IMR-90 (cell line): ENCODE measurements around the gene MRPL4. TPM values are rescaled to one million over a fixed set of nuclear protein-coding genes. Genes with fewer than 3 reads are reported as not detected.
A peak's percentile ranks its signal among the peaks of the same experiment; 100 is the strongest.

ENCODE experiments used
- ATAC-seq: fragments of 200-7000 bp; cut with Tn5 transposase; 2 replicates; pipeline ENCODE4 v1.9.1; 2020; ENCODE audit warnings: low read depth, mild to moderate bottlenecking, moderate library complexity
- BruUV-seq: library from RNA; stranded (reverse); fragments of 400-500 nt; replicated peaks from 2 replicates; lab custom pipeline; 2021; lab: Mats Ljungman, UMichigan
- CTCF ChIA-PET: fragments of 300-600 bp; formaldehyde crosslinking; extraction: SDS; loops from one replicate; lab custom pipeline; 2021; ENCODE audit warnings: antibody characterized with exemption; lab: Yijun Ruan, JAX
- POLR2A ChIA-PET: fragments of 300-600 bp; sonication (Branson Sonifier 250); formaldehyde crosslinking; loops from one replicate; lab custom pipeline; 2022; ENCODE audit warnings: antibody characterized with exemption; ENCODE audit not compliant: unreplicated experiment; lab: Charles Lee
- DNase-seq: peaks from one replicate; pipeline ENCODE4 v3.0.0; 2013
- H2AFZ ChIP-seq: replicated peaks from 2 replicates; pipeline ENCODE3; 2013; ENCODE audit warnings: low read length, mild to moderate bottlenecking; ENCODE audit not compliant: poor library complexity
- H2AK5ac ChIP-seq: 2 replicates; pipeline ENCODE4 v1.6.1; 2013; ENCODE audit warnings: low read depth, low read length, inconsistent platforms
- H2AK9ac ChIP-seq: replicated peaks from 2 replicates; pipeline ENCODE3; 2013; ENCODE audit warnings: mild to moderate bottlenecking, low read depth, low read length, moderate library complexity; ENCODE audit not compliant: poor library complexity
- H2BK120ac ChIP-seq: 2 replicates; pipeline ENCODE4 v1.6.1; 2013; ENCODE audit warnings: low read depth, low read length, inconsistent platforms
- H2BK15ac ChIP-seq: 3 replicates; pipeline ENCODE4 v1.6.1; 2013; ENCODE audit warnings: low read depth, low read length, inconsistent platforms
- H2BK20ac ChIP-seq: 2 replicates; pipeline ENCODE4 v1.6.1; 2013; ENCODE audit warnings: low read depth, mild to moderate bottlenecking, inconsistent platforms, low read length, moderate library complexity
- H2BK5ac ChIP-seq: 2 replicates; pipeline ENCODE4 v1.6.1; 2013; ENCODE audit warnings: mild to moderate bottlenecking, low read depth, low read length, inconsistent platforms; ENCODE audit not compliant: poor library complexity, severe bottlenecking
- H3K14ac ChIP-seq: replicated peaks from 2 replicates; pipeline ENCODE4 v1.6.1; 2013; ENCODE audit warnings: low read depth, low read length, inconsistent platforms
- H3K18ac ChIP-seq: 2 replicates; pipeline ENCODE4 v1.6.1; 2013; ENCODE audit warnings: low read depth, low read length, control low read depth
- H3K23ac ChIP-seq: 2 replicates; pipeline ENCODE4 v1.6.1; 2013; ENCODE audit warnings: low read depth, low read length, inconsistent platforms
- H3K27ac ChIP-seq: 2 replicates; pipeline ENCODE4 v1.5.1; 2013; ENCODE audit warnings: mild to moderate bottlenecking, control low read depth, low read length; ENCODE audit not compliant: insufficient read depth
- H3K27me3 ChIP-seq: 2 replicates; pipeline ENCODE4 v1.6.1; 2013; ENCODE audit warnings: low read length; ENCODE audit not compliant: control insufficient read depth, insufficient read depth
- H3K36me3 ChIP-seq: 2 replicates; pipeline ENCODE4 v1.6.1; 2013; ENCODE audit warnings: low read length, mixed read lengths; ENCODE audit not compliant: control insufficient read depth, insufficient read depth
- H3K4ac ChIP-seq: 2 replicates; pipeline ENCODE4 v1.6.1; 2013; ENCODE audit warnings: low read depth, low read length, inconsistent platforms
- H3K4me1 ChIP-seq: 2 replicates; pipeline ENCODE4 v1.6.1; 2013; ENCODE audit warnings: low read length, mixed read lengths; ENCODE audit not compliant: control insufficient read depth, insufficient read depth
- H3K4me2 ChIP-seq: 2 replicates; pipeline ENCODE4 v1.6.1; 2013; ENCODE audit warnings: low read depth, mild to moderate bottlenecking, control low read depth, low read length, moderate library complexity
- H3K4me3 ChIP-seq: 2 replicates; pipeline ENCODE4 v1.5.1; 2013; ENCODE audit warnings: low read depth, mild to moderate bottlenecking, control low read depth, low read length, moderate library complexity; ENCODE audit not compliant: insufficient read depth
- H3K56ac ChIP-seq: 2 replicates; pipeline ENCODE4 v1.6.1; 2013; ENCODE audit warnings: low read length, inconsistent platforms; ENCODE audit not compliant: insufficient read depth; ENCODE audit errors: extremely low read depth
- H3K79me1 ChIP-seq, 2 experiments: 2 replicates each; pipeline ENCODE4 v1.6.1; 2013; ENCODE audit warnings: low read length in 2 of 2, inconsistent platforms in 1 of 2, low read depth in 1 of 2
- H3K9ac ChIP-seq: 2 replicates; pipeline ENCODE4 v1.6.1; 2013; ENCODE audit warnings: low read depth, low read length, control low read depth
- H3K9me1 ChIP-seq: 2 replicates; pipeline ENCODE4 v1.6.1; 2013; ENCODE audit warnings: low read length, inconsistent platforms; ENCODE audit not compliant: insufficient read depth
- H3K9me3 ChIP-seq: 2 replicates; pipeline ENCODE4 v1.6.1; 2013; ENCODE audit warnings: low read length; ENCODE audit not compliant: control insufficient read depth, insufficient read depth
- H4K20me1 ChIP-seq: 2 replicates; pipeline ENCODE4 v1.6.1; 2013; ENCODE audit warnings: low read length, inconsistent platforms; ENCODE audit not compliant: insufficient read depth
- H4K5ac ChIP-seq: 2 replicates; pipeline ENCODE4 v1.6.1; 2013; ENCODE audit warnings: mild to moderate bottlenecking, low read depth, low read length, control low read depth
- H4K8ac ChIP-seq, 2 experiments: 2 replicates each; pipeline ENCODE4 v1.6.1; 2013; ENCODE audit warnings: low read depth in 2 of 2, low read length in 2 of 2, control low read depth in 1 of 2, inconsistent platforms in 1 of 2
- H4K91ac ChIP-seq: 2 replicates; pipeline ENCODE4 v1.6.1; 2013; ENCODE audit warnings: low read depth, low read length, inconsistent platforms; ENCODE audit not compliant: insufficient read depth
- CEBPB ChIP-seq: IDR thresholded peaks from 2 replicates; pipeline ENCODE4 v1.6.1; 2012; ENCODE audit warnings: low read depth, low read length, improper control_type of control experiment
- CHD1 ChIP-seq: IDR thresholded peaks from 2 replicates; pipeline ENCODE4 v1.6.1; 2012; ENCODE audit warnings: low read depth, low read length, improper control_type of control experiment
- FOS ChIP-seq: fragments of 150-350 bp; IDR thresholded peaks from 2 replicates; pipeline ENCODE4 v1.6.1; 2016; ENCODE audit warnings: low read depth, low read length
- MAFK ChIP-seq: IDR thresholded peaks from 2 replicates; pipeline ENCODE4 v1.6.1; 2012; ENCODE audit warnings: low read depth, low read length, improper control_type of control experiment
- MAZ ChIP-seq: IDR thresholded peaks from 2 replicates; pipeline ENCODE4 v1.6.1; 2012; ENCODE audit warnings: low read depth, mild to moderate bottlenecking, low read length, improper control_type of control experiment, moderate library complexity, borderline replicate concordance
- MXI1 ChIP-seq: IDR thresholded peaks from 2 replicates; pipeline ENCODE4 v1.6.1; 2012; ENCODE audit warnings: low read depth, mild to moderate bottlenecking, low read length, moderate library complexity, borderline replicate concordance
- POLR2A ChIP-seq: IDR thresholded peaks from 2 replicates; pipeline ENCODE4 v1.6.1; 2012; ENCODE audit warnings: mild to moderate bottlenecking, low read depth, low read length
- USF2 ChIP-seq: fragments of 150-350 bp; IDR thresholded peaks from 2 replicates; pipeline ENCODE4 v1.6.1; 2017; ENCODE audit warnings: mild to moderate bottlenecking, antibody characterized with exemption, low read length, low read depth
- WGBS, 2 experiments: methylation state at CpG; one replicate each; pipeline versions ENCODE4 v1.1.5 to v1.1.7; 2013; ENCODE audit warnings: missing lambda C conversion rate in 2 of 2; ENCODE audit not compliant: insufficient read length in 1 of 2; ENCODE audit errors: extremely low coverage in 2 of 2; 5-methylcytosine and 5-hydroxymethylcytosine counted together
- dilution Hi-C: fragments of 300-500 bp; cut with HindIII; formaldehyde crosslinking; loops from one replicate; pipeline ENCODE4 v1.14.3; 2018; ENCODE audit warnings: low sequenced_read_pairs; ENCODE audit not compliant: unreplicated experiment
- in situ Hi-C: fragments of 300-500 bp; cut with MboI; formaldehyde crosslinking; loops from 3 replicates; pipeline ENCODE4 v1.14.3; 2019; ENCODE audit warnings: low sequenced_read_pairs, inconsistent platforms, mixed read lengths
- intact Hi-C: fragments of 100-400 bp; cut with micrococcal nuclease; formaldehyde crosslinking; loops from 2 replicates; pipeline ENCODE4 v1.10.0; 2022
- polyA plus RNA-seq, 3 experiments: library from polyadenylated mRNA; depleted of rRNA; stranded (reverse); fragments of >200 nt; gene quantifications; 2 replicates each; pipeline ENCODE4 v1.2.3, GENCODE V29; 2012; ENCODE audit warnings: low replicate concordance in 1 of 3
- total RNA-seq: library from RNA; depleted of rRNA; stranded (reverse); fragments of >200 nt; gene quantifications from 2 replicates; pipeline ENCODE4 v1.2.3, GENCODE V29; 2012

The MRPL4 gene
- total and polyA plus RNA-seq, 2 of the 4 experiments (the other 2 are of a cell fraction): 32.8 to 108 TPM

- H4K8ac ChIP-seq: peak overlapping the region; percentile 53 to 82; a peak in 3 of 4 replicates
- ChIA-PET POLR2A (interaction anchor here (0.5 to 1.0 kb wide), 3 partner anchors 12 to 44 kb away, joined by 3 to 4 read pairs (median 4); no protein-coding TSS in a partner anchor), CTCF (interaction anchor here (0.6 to 0.8 kb wide), 2 partner anchors 100 to 1812 kb away, joined by 3 to 7 read pairs; no protein-coding TSS in a partner anchor)
- H3K27ac ChIP-seq: no peak overlapping the region; the same call in 1 of the 2 replicates
- no peak overlapping the region for H2BK120ac ChIP-seq
- H3K14ac ChIP-seq: no peak overlapping the region
- no peak overlapping the region for H2BK5ac ChIP-seq
- in situ Hi-C loops: no loop called here
- H4K91ac ChIP-seq: no peak overlapping the region; the same call in 1 of the 2 replicates
- peaks cover 8% of the 10 kb centered on the region; the same call in 1 of the 2 replicates for H3K36me3 ChIP-seq
- dilution Hi-C loops: no loop called here
- no peak overlapping the region for H3K9ac ChIP-seq
- no peaks in the 10 kb centered on the region; the same call in 1 of the 2 replicates for H3K27me3 ChIP-seq
- H3K4me1 ChIP-seq: peaks cover 24% of the 10 kb centered on the region
- no peak overlapping the region; the same call in 1 of the 2 replicates for H3K18ac ChIP-seq
- H3K56ac ChIP-seq: no peak overlapping the region
- H3K9me3 ChIP-seq: no peaks in the 10 kb centered on the region
- peak overlapping the region; percentile 86; the same call in 1 of the 2 replicates for H2AK5ac ChIP-seq
- BruUV-seq: no TSS peak
- peak overlapping the region; percentile 72 for H3K4ac ChIP-seq
- H3K4me3 ChIP-seq: peak overlapping the region; percentile 77
- H4K5ac ChIP-seq: peak overlapping the region; percentile 5; the same call in 1 of the 2 replicates
- H3K4me2 ChIP-seq: peak overlapping the region; percentile 96
- ATAC-seq: peak; percentile 12; the same call in 1 of the 2 replicates
- 17% methylated on average over 2 of the region's 23 CpGs; no CpG with 5 or more reads in 1 of the 2 experiments for WGBS, 2 experiments
- H2BK15ac ChIP-seq: no peak overlapping the region
- peak overlapping the region; percentile 92 for H2AFZ ChIP-seq
- H2AK9ac ChIP-seq: peak overlapping the region; percentile 88
- H3K79me1 ChIP-seq: peaks cover 0 to 4% of the 10 kb centered on the region in 2 experiments; a peak in 1 of 4 replicates
- H3K9me1 ChIP-seq: peaks cover 12% of the 10 kb centered on the region
- TF ChIP-seq POLR2A (no peak), CHD1 (no peak), USF2 (no peak), MXI1 (no peak), MAFK (no peak), FOS (no peak), CEBPB (no peak), MAZ (0 out of 2 replicates have a peak, but pooled peaks have one; percentile 8)
- peak; percentile 40 for DNase-seq
- intact Hi-C loops: no loop called here
- no peak overlapping the region for H2BK20ac ChIP-seq
- peak overlapping the region; percentile 52; the same call in 1 of the 2 replicates for H3K23ac ChIP-seq
- H4K20me1 ChIP-seq: 0 out of 2 replicates have a peak, but pooled peaks cover 2% of the 10 kb centered on the region
These were observed 36.7 kb downstream of the MRPL4 start for GRCh38 chr19:10288662-10289166.
